SK-N-SH (cell line): Measurements from ENCODE around the gene KLHL7. TPM values are rescaled to one million over a fixed set of nuclear protein-coding genes. Genes with fewer than 3 reads are reported as not detected.

Experiments used
- CTCF ChIA-PET: fragments of 300-600, 350-600 bp; formaldehyde crosslinking; extraction: SDS; loops from one replicate; lab custom pipeline; 2021; lab: Yijun Ruan, JAX
- POLR2A ChIA-PET: fragments of 350-600 bp; sonication (Branson Sonifier 250); formaldehyde crosslinking; extraction: SDS; loops from one replicate; lab custom pipeline; 2020; ENCODE audit warnings: antibody characterized with exemption, inconsistent platforms; lab: Yijun Ruan, JAX
- DNase-seq: peaks from one replicate; pipeline ENCODE4 v3.0.0; 2012
- H2AFZ ChIP-seq: fragments of 200-600 bp; sonication (generic); 2 replicates; pipeline ENCODE4 v1.8.1; 2016; ENCODE audit warnings: antibody characterized with exemption, mild to moderate bottlenecking, low read depth
- H3F3A ChIP-seq: fragments of 200-600 bp; sonication (generic); replicated peaks from 2 replicates; pipeline ENCODE3; 2016; ENCODE audit warnings: antibody characterized with exemption, mild to moderate bottlenecking; ENCODE audit not compliant: insufficient read depth
- H3K27ac ChIP-seq, 2 experiments: fragments of 200-500 bp in 1 of 2; fragments of 200-600 bp in 1 of 2; sonication (Bioruptor generic) in 1 of 2; sonication (generic), shearing (Covaris generic) in 1 of 2; 2 replicates each; pipeline versions ENCODE4 v1.5.1 to v1.6.1; 2014 to 2016; ENCODE audit warnings: low read depth in 2 of 2, inconsistent platforms in 1 of 2, low read length in 1 of 2, mild to moderate bottlenecking in 1 of 2, mixed read lengths in 1 of 2
- H3K27me3 ChIP-seq: fragments of 200-600 bp; sonication (generic), shearing (Covaris generic); 2 replicates; pipeline ENCODE4 v1.6.1; 2016; ENCODE audit warnings: mixed run types; ENCODE audit not compliant: insufficient read depth
- H3K36me3 ChIP-seq, 2 experiments: fragments of 200-500 bp in 1 of 2; fragments of 200-600 bp in 1 of 2; sonication (Bioruptor generic) in 1 of 2; sonication (generic) in 1 of 2; replicated peaks in 1 of 2; 2 replicates each; pipeline versions ENCODE3 to v1.5.1; 2014 to 2016; ENCODE audit warnings: low read length in 1 of 2, mild to moderate bottlenecking in 1 of 2; ENCODE audit not compliant: insufficient read depth in 2 of 2, control insufficient read depth in 1 of 2
- H3K4me1 ChIP-seq, 2 experiments: fragments of 200-500 bp in 1 of 2; fragments of 200-600 bp in 1 of 2; sonication (Bioruptor generic) in 1 of 2; sonication (generic), shearing (Covaris generic) in 1 of 2; 2 replicates each; pipeline versions ENCODE4 v1.5.1 to v1.6.1; 2014 to 2016; ENCODE audit warnings: low read depth in 1 of 2, low read length in 1 of 2, mixed run types in 1 of 2; ENCODE audit not compliant: insufficient read depth in 2 of 2, control insufficient read depth in 1 of 2
- H3K4me2 ChIP-seq: fragments of 200-600 bp; sonication (generic), shearing (Covaris generic); 2 replicates; pipeline ENCODE4 v1.6.1; 2017; ENCODE audit warnings: mixed run types
- H3K4me3 ChIP-seq, 2 experiments: fragments of 200-500 bp in 1 of 2; fragments of 200-600 bp in 1 of 2; sonication (Bioruptor generic) in 1 of 2; sonication (generic), shearing (Covaris generic) in 1 of 2; 2 replicates each; pipeline versions ENCODE4 v1.5.1 to v1.8.1; 2014 to 2016; ENCODE audit warnings: low read depth in 2 of 2, inconsistent platforms in 1 of 2, low read length in 1 of 2, mild to moderate bottlenecking in 1 of 2, mixed read lengths in 1 of 2, moderate library complexity in 1 of 2
- H3K79me2 ChIP-seq: fragments of 200-600 bp; sonication (generic); 2 replicates; pipeline ENCODE4 v1.8.1; 2017; ENCODE audit warnings: mild to moderate bottlenecking; ENCODE audit not compliant: insufficient read depth
- H3K9ac ChIP-seq: fragments of 200-600 bp; sonication (generic); 2 replicates; pipeline ENCODE4 v1.6.1; 2017; ENCODE audit warnings: mixed run types
- H3K9me2 ChIP-seq: fragments of 200-600 bp; sonication (generic); 2 replicates; pipeline ENCODE4 v1.6.1; 2017; ENCODE audit warnings: mixed run types
- H3K9me3 ChIP-seq: fragments of 200-600 bp; sonication (generic); 2 replicates; pipeline ENCODE4 v1.6.1; 2017; ENCODE audit warnings: mixed run types, mild to moderate bottlenecking, moderate library complexity
- H4K20me1 ChIP-seq: fragments of 200-600 bp; sonication (generic); 2 replicates; pipeline ENCODE4 v1.6.1; 2017; ENCODE audit warnings: mild to moderate bottlenecking, mixed run types; ENCODE audit not compliant: insufficient read depth
- ELF1 ChIP-seq: IDR thresholded peaks from 2 replicates; pipeline ENCODE4 v1.4.0; 2012
- EZH2phosphoT487 ChIP-seq: fragments of 200-600 bp; sonication (generic); IDR thresholded peaks from 2 replicates; pipeline ENCODE4 v1.6.1; 2017; ENCODE audit warnings: low read depth, mixed run types, mild to moderate bottlenecking, antibody characterized with exemption, moderate library complexity, borderline replicate concordance
- FOXJ3 ChIP-seq: sonication (generic); formaldehyde crosslinking; IDR thresholded peaks from 2 replicates; pipeline ENCODE4 v1.5.1; 2020; ENCODE audit warnings: mild to moderate bottlenecking, missing genetic modification reagents
- GATA2 ChIP-seq: sonication (generic); formaldehyde crosslinking; IDR thresholded peaks from 2 replicates; pipeline ENCODE4 v1.5.0; 2020; ENCODE audit warnings: mild to moderate bottlenecking, missing genetic modification reagents
- JUND ChIP-seq: IDR thresholded peaks from 2 replicates; pipeline ENCODE4 v1.4.0; 2012
- MXI1 ChIP-seq: IDR thresholded peaks from 2 replicates; pipeline ENCODE4 v1.6.1; 2012; ENCODE audit warnings: mild to moderate bottlenecking, low read depth, low read length, improper control_type of control experiment
- POLR2AphosphoS5 ChIP-seq: IDR thresholded peaks from 2 replicates; pipeline ENCODE4 v1.6.1; 2012; ENCODE audit warnings: low read depth, low read length
- YY1 ChIP-seq: IDR thresholded peaks from 2 replicates; pipeline ENCODE4 v1.4.0; 2012; ENCODE audit warnings: low read depth, mild to moderate bottlenecking
- WGBS: methylation state at CpG from one replicate; pipeline ENCODE4 v1.1.6; 2017; ENCODE audit warnings: low lambda C conversion rate; 5-methylcytosine and 5-hydroxymethylcytosine counted together
- polyA plus RNA-seq, 3 experiments: library from polyadenylated mRNA; depleted of rRNA; stranded (reverse); fragments of >200 nt; gene quantifications; 2 replicates each; pipeline ENCODE4 v1.2.3, GENCODE V29; 2012
- TF ChIP-seq, protein P1 (sequence below): IDR thresholded peaks from 2 replicates; pipeline ENCODE4 v1.4.0; 2012; ENCODE audit warnings: low read depth
- TF ChIP-seq, protein P2 (sequence below): IDR thresholded peaks from 2 replicates; pipeline ENCODE4 v1.6.1; 2012; ENCODE audit warnings: mild to moderate bottlenecking, low read depth, low read length, moderate library complexity
- TF ChIP-seq, protein P3 (sequence below): IDR thresholded peaks from 2 replicates; pipeline ENCODE4 v1.4.0; 2012; ENCODE audit warnings: low read depth, borderline replicate concordance

KLHL7 gene
- polyA plus RNA-seq, 1 of the 3 experiments (the other 2 are of a cell fraction), result 30.8 TPM

DNA sequence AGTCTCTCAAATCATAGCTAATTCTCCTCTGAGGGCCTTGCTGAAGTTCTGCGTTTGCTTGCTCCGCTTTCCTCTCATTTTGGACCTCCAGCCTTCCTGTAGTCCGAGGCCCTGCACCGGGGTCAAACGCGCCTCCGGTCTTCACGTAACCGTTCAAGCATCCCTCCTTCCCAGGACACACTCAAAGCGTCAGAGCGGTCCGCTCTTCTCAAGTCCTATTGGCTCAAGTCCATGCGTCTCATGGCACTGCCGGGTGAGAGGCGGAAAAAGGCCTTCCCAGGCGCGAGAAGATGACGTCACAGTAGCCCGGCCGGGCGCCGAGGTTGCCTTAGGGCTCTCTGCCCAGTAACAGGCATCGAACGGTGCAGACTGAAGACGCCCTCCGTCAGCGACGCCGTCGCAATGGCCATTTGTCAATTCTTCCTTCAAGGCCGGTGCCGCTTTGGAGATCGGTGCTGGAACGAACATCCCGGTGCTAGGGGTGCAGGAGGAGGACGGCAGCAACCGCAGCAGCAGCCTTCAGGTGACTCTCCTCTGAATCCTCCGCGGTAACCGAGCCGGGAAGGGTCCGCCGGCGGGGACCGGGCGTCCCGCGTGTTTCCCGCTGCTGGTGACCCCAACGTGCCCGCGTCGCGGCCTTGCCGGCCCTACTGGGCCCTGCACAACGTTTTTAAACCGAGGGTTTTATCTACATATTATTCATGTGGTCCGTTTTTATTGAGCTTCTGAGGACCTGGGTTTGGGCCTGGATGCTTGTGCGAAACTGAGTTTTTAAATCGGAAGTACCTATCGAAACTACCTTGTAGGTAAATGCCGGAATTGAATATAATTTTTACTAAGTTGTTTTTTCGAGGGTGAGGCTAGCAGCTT is 76.3 kb downstream of the KLHL7 start, which contains the start of gene NUP42 (continued):
- TF ChIP-seq YY1 (peak; percentile 83; the same call in 1 of the 2 replicates), MXI1 (peak; percentile 99)
- TF ChIP-seq, protein P1, sequence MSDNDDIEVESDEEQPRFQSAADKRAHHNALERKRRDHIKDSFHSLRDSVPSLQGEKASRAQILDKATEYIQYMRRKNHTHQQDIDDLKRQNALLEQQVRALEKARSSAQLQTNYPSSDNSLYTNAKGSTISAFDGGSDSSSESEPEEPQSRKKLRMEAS, result peak; percentile 97
- TF ChIP-seq, protein P2, sequence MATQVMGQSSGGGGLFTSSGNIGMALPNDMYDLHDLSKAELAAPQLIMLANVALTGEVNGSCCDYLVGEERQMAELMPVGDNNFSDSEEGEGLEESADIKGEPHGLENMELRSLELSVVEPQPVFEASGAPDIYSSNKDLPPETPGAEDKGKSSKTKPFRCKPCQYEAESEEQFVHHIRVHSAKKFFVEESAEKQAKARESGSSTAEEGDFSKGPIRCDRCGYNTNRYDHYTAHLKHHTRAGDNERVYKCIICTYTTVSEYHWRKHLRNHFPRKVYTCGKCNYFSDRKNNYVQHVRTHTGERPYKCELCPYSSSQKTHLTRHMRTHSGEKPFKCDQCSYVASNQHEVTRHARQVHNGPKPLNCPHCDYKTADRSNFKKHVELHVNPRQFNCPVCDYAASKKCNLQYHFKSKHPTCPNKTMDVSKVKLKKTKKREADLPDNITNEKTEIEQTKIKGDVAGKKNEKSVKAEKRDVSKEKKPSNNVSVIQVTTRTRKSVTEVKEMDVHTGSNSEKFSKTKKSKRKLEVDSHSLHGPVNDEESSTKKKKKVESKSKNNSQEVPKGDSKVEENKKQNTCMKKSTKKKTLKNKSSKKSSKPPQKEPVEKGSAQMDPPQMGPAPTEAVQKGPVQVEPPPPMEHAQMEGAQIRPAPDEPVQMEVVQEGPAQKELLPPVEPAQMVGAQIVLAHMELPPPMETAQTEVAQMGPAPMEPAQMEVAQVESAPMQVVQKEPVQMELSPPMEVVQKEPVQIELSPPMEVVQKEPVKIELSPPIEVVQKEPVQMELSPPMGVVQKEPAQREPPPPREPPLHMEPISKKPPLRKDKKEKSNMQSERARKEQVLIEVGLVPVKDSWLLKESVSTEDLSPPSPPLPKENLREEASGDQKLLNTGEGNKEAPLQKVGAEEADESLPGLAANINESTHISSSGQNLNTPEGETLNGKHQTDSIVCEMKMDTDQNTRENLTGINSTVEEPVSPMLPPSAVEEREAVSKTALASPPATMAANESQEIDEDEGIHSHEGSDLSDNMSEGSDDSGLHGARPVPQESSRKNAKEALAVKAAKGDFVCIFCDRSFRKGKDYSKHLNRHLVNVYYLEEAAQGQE, result 0 out of 2 replicates have a peak, but pooled peaks have one; percentile 6
- TF ChIP-seq, protein P3, sequence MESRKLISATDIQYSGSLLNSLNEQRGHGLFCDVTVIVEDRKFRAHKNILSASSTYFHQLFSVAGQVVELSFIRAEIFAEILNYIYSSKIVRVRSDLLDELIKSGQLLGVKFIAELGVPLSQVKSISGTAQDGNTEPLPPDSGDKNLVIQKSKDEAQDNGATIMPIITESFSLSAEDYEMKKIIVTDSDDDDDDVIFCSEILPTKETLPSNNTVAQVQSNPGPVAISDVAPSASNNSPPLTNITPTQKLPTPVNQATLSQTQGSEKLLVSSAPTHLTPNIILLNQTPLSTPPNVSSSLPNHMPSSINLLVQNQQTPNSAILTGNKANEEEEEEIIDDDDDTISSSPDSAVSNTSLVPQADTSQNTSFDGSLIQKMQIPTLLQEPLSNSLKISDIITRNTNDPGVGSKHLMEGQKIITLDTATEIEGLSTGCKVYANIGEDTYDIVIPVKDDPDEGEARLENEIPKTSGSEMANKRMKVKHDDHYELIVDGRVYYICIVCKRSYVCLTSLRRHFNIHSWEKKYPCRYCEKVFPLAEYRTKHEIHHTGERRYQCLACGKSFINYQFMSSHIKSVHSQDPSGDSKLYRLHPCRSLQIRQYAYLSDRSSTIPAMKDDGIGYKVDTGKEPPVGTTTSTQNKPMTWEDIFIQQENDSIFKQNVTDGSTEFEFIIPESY, result peak; percentile 69

DNA sequence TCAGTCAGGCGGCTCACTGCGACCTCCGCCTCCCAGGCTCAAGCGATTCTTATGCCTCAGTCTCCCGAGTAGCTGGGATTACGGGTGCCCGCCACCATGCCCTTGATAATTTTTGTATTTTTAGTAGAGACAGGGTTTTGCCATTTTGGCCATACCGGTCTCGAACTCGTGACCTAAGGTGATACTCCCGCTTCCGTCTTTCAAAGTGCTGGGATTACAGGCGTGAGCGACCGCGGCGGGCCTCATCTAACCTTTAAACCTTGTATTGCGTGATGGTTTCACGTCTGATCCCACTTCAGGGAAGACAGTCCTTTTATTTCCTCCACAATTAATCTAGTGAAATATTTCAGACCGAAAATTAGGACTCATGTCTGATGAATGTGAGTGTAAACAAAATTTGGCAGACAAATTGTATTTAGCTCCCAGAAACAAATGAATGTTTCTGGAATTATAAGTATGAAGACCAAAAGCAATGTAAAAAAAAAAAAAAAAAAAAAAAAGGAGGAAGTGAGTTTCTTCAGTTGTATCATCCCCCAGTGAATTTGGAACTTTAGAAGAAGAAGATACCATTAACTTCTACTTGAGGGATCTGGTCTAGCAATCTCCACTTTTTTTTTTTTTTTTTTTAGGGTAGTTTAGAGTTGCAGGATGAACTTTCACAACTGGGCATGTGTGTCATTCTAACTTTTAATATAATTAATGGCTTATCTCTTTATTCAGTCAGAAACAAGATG is 77.9 kb downstream of the KLHL7 start:
- Histone ChIP-seq H3K27ac (no peak overlapping the region), H3K9me3 (no peaks in the 10 kb centered on the region), H3K9me2 (no peaks in the 10 kb centered on the region), H3K79me2 (peaks cover 60% of the 10 kb centered on the region), H4K20me1 (no peaks in the 10 kb centered on the region; the same call in 1 of the 2 replicates), H3F3A (peaks cover 17% of the 10 kb centered on the region), H3K36me3 (peaks cover 30 to 35% of the 10 kb centered on the region in 2 experiments), H3K4me2 (peak overlapping the region; percentile 83), H2AFZ (no peak overlapping the region), H3K27me3 (no peaks in the 10 kb centered on the region), H3K9ac (peak overlapping the region; percentile 88), H3K4me3 (peak overlapping the region; percentile 89 to 94), H3K4me1 (peaks cover 8 to 13% of the 10 kb centered on the region in 2 experiments; a peak in 3 of 4 replicates)
- CTCF ChIA-PET, result interaction anchor here (0.9 to 6.4 kb wide), 12 partner anchors 13 to 363 kb away, joined by 3 to 107 read pairs (median 8); no protein-coding TSS in a partner anchor
- no peak for DNase-seq
- WGBS, result 91% methylated on average over 20 of the region's 20 CpGs
- POLR2A ChIA-PET, result interaction anchor here (1.6 kb wide), 1 partner anchor 77 kb away, joined by 5 read pairs; no protein-coding TSS in a partner anchor
- TF ChIP-seq YY1 (no peak), EZH2phosphoT487 (no peak), JUND (no peak), POLR2AphosphoS5 (no peak), ELF1 (no peak), FOXJ3 (CRISPR knock-in tag) (no peak), GATA2 (CRISPR knock-in tag) (no peak)
